Panc1 (cell line): ENCODE measurements around the gene TSPAN15. TPM values are rescaled to one million over a fixed set of nuclear protein-coding genes. Genes with fewer than 3 reads are reported as not detected.

Experiments used
- ATAC-seq: fragments of 200-7000 bp; cut with Tn5 transposase; 2 replicates; pipeline ENCODE4 v1.9.1; 2020; ENCODE audit warnings: mild to moderate bottlenecking, moderate library complexity
- BruUV-seq: library from RNA; stranded (reverse); fragments of 400-500 nt; replicated peaks from 2 replicates; lab custom pipeline; 2021; lab: Mats Ljungman, UMichigan
- CTCF ChIA-PET: fragments of 300-600 bp; sonication (Branson Sonifier 250); formaldehyde crosslinking; loops from one replicate; lab custom pipeline; 2022; ENCODE audit warnings: antibody characterized with exemption; lab: Charles Lee
- POLR2A ChIA-PET: fragments of 300-600 bp; sonication (Branson Sonifier 250); formaldehyde crosslinking; loops from one replicate; lab custom pipeline; 2022; ENCODE audit warnings: antibody characterized with exemption; lab: Charles Lee
- DNase-seq: peaks from one replicate; pipeline ENCODE4 v3.0.0-alpha.2; 2010; ENCODE audit warnings: low read depth, low spot score
- H3K27ac ChIP-seq: 2 replicates; pipeline ENCODE4 v1.5.1; 2011; ENCODE audit warnings: mild to moderate bottlenecking, low read length, inconsistent platforms
- H3K27me3 ChIP-seq: fragments of 200-500 bp; sonication (Bioruptor generic); 2 replicates; pipeline ENCODE4 v1.6.0; 2014; ENCODE audit warnings: low read length, inconsistent platforms; ENCODE audit not compliant: control insufficient read depth, insufficient read depth
- H3K36me3 ChIP-seq: fragments of 200-500 bp; sonication (Bioruptor generic); 2 replicates; pipeline ENCODE4 v1.5.1; 2014; ENCODE audit warnings: inconsistent platforms, mild to moderate bottlenecking, low read length, moderate library complexity; ENCODE audit not compliant: control insufficient read depth, insufficient read depth
- H3K4me1 ChIP-seq: 2 replicates; pipeline ENCODE4 v1.5.1; 2011; ENCODE audit warnings: inconsistent platforms, mild to moderate bottlenecking, low read length, moderate library complexity; ENCODE audit not compliant: control insufficient read depth, insufficient read depth
- H3K4me3 ChIP-seq, 2 experiments: 2 replicates each; pipeline ENCODE4 v1.5.1; 2011 to 2012; ENCODE audit warnings: low read depth in 2 of 2, low read length in 2 of 2, mild to moderate bottlenecking in 2 of 2, inconsistent platforms in 1 of 2, moderate library complexity in 1 of 2
- H3K9me3 ChIP-seq: fragments of 200-500 bp; sonication (Bioruptor generic); 2 replicates; pipeline ENCODE4 v1.5.1; 2014; ENCODE audit warnings: low read depth, mild to moderate bottlenecking, inconsistent platforms, low read length, moderate library complexity; ENCODE audit not compliant: control insufficient read depth, insufficient read depth
- POLR2AphosphoS5 ChIP-seq: IDR thresholded peaks from 2 replicates; pipeline ENCODE4 v1.6.1; 2012; ENCODE audit warnings: mild to moderate bottlenecking, low read depth, low read length, moderate library complexity
- SIN3A ChIP-seq: IDR thresholded peaks from 2 replicates; pipeline ENCODE4 v1.6.1; 2012; ENCODE audit warnings: low read depth, mild to moderate bottlenecking, low read length, moderate library complexity, borderline replicate concordance; ENCODE audit not compliant: insufficient read depth
- TCF7L2 ChIP-seq: IDR thresholded peaks from 2 replicates; pipeline ENCODE4 v1.6.1; 2011; ENCODE audit warnings: mild to moderate bottlenecking, low read depth, low read length, inconsistent platforms
- in situ Hi-C: cut with HindIII; loops from 2 replicates; pipeline ENCODE4 v1.10.0; 2016; ENCODE audit warnings: low sequenced_read_pairs, low pct_unique_long_range_greater_than_20kb
- intact Hi-C: fragments of 100-400 bp; cut with micrococcal nuclease; formaldehyde crosslinking; loops from one replicate; pipeline ENCODE4 v1.10.0; 2022; ENCODE audit not compliant: unreplicated experiment
- total RNA-seq: library from RNA; stranded (reverse); gene quantifications from one replicate; pipeline ENCODE4 v1.2.1, GENCODE V29; 2021; ENCODE audit not compliant: unreplicated experiment
- TF ChIP-seq, protein P1 (sequence below), 2 experiments: IDR thresholded peaks; 2 replicates each; pipeline ENCODE4 v1.6.1; 2011 to 2012; ENCODE audit warnings: low read depth in 2 of 2, control low read depth in 1 of 2, low read length in 1 of 2, mild to moderate bottlenecking in 1 of 2, moderate library complexity in 1 of 2; ENCODE audit not compliant: insufficient read depth in 1 of 2
- TF ChIP-seq, protein P2 (sequence below): fragments of 450-650 bp; IDR thresholded peaks from 2 replicates; pipeline ENCODE4 v1.5.1; 2017; ENCODE audit warnings: mild to moderate bottlenecking

Gene TSPAN15
- total RNA-seq, 1 experiment from 2014 or later, result 199 TPM

DNA sequence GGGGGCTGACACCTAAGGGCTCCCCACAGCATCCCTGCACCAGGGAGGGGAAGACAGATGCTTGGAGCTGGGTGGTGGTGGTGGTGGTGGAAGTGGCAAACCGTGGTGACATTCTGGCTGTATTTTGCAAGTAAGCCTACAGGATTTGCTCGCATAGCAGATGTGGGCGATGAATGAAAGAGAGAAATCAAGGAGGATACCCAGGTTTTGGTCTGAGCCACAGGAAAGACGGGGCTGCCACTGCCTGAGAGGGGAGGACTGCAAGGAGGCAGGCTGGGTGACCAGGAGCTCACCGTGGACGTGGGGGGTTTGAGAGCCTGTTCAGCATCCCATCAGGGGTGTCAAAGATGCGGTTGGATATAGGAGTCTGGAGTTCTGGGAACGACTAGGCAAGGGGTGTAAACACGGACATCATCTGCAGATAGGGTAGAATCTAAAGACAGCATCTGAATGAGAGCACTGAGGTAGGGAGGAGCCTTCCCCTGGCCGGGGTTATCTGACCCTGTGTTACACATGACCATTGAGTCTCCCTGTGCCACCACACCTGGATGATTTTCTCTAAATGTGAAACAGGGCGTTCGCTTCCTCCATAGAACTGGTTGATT, 49.7 kb downstream of the TSPAN15 start:
- in situ Hi-C loops, result no loop called here
- POLR2A ChIA-PET, result no interaction called here

DNA sequence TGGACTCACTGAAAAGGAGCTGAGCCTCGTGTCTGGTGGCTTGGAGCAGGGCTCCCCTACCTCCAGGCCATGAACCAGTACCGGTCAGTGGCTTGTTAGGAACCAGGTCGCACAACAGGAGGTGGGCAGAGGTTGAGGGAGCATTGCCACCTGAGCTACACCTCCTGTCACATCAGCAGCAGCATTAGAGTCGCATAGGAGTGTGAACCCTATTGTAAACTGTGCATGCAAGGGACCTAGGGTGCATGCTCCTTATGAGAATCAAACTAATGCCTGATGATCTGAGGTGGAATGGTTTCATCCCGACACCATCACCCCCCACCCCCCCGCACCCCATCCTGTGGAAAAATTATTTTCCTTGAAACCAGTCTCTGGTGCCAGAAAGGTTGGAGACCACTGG, 50.4 kb downstream of the TSPAN15 start:
- DNase-seq (no peak), ATAC-seq (no peak)
- ChIA-PET POLR2A (no interaction called here), CTCF (no interaction called here)
- in situ Hi-C loops, result no loop called here
- Histone ChIP-seq H3K4me3 (no peak overlapping the region), H3K27me3 (no peaks in the 10 kb centered on the region), H3K9me3 (no peaks in the 10 kb centered on the region), H3K36me3 (no peaks in the 10 kb centered on the region), H3K4me1 (peaks cover 10% of the 10 kb centered on the region), H3K27ac (no peak overlapping the region; the same call in 1 of the 2 replicates)
- BruUV-seq, result no TSS peak
- TF ChIP-seq POLR2AphosphoS5 (no peak), TCF7L2 (no peak), SIN3A (no peak)
- TF ChIP-seq, protein P1, sequence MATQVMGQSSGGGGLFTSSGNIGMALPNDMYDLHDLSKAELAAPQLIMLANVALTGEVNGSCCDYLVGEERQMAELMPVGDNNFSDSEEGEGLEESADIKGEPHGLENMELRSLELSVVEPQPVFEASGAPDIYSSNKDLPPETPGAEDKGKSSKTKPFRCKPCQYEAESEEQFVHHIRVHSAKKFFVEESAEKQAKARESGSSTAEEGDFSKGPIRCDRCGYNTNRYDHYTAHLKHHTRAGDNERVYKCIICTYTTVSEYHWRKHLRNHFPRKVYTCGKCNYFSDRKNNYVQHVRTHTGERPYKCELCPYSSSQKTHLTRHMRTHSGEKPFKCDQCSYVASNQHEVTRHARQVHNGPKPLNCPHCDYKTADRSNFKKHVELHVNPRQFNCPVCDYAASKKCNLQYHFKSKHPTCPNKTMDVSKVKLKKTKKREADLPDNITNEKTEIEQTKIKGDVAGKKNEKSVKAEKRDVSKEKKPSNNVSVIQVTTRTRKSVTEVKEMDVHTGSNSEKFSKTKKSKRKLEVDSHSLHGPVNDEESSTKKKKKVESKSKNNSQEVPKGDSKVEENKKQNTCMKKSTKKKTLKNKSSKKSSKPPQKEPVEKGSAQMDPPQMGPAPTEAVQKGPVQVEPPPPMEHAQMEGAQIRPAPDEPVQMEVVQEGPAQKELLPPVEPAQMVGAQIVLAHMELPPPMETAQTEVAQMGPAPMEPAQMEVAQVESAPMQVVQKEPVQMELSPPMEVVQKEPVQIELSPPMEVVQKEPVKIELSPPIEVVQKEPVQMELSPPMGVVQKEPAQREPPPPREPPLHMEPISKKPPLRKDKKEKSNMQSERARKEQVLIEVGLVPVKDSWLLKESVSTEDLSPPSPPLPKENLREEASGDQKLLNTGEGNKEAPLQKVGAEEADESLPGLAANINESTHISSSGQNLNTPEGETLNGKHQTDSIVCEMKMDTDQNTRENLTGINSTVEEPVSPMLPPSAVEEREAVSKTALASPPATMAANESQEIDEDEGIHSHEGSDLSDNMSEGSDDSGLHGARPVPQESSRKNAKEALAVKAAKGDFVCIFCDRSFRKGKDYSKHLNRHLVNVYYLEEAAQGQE (IDR thresholded peaks at IDR 0.05; ENCODE audit: insufficient read depth in 1 of 2, low read depth in 2 of 2, low read length in 1 of 2), result no peak
- TF ChIP-seq, protein P2, sequence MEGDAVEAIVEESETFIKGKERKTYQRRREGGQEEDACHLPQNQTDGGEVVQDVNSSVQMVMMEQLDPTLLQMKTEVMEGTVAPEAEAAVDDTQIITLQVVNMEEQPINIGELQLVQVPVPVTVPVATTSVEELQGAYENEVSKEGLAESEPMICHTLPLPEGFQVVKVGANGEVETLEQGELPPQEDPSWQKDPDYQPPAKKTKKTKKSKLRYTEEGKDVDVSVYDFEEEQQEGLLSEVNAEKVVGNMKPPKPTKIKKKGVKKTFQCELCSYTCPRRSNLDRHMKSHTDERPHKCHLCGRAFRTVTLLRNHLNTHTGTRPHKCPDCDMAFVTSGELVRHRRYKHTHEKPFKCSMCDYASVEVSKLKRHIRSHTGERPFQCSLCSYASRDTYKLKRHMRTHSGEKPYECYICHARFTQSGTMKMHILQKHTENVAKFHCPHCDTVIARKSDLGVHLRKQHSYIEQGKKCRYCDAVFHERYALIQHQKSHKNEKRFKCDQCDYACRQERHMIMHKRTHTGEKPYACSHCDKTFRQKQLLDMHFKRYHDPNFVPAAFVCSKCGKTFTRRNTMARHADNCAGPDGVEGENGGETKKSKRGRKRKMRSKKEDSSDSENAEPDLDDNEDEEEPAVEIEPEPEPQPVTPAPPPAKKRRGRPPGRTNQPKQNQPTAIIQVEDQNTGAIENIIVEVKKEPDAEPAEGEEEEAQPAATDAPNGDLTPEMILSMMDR, result no peak
- intact Hi-C loops, result no loop called here

More for the DNA sequence above, 49.7 kb downstream of the TSPAN15 start:
- BruUV-seq, result no TSS peak
- intact Hi-C loops, result no loop called here
- TF ChIP-seq TCF7L2, result no peak
- TF ChIP-seq POLR2AphosphoS5, result no peak
- TF ChIP-seq, protein P1 (IDR thresholded peaks at IDR 0.05; ENCODE audit: insufficient read depth in 1 of 2, low read depth in 2 of 2, low read length in 1 of 2), result no peak
- no peak for TF ChIP-seq SIN3A
- TF ChIP-seq, protein P2, result no peak
- no peak for DNase-seq
- ATAC-seq, result no peak
- CTCF ChIA-PET, result no interaction called here
- Histone ChIP-seq H3K9me3 (no peaks in the 10 kb centered on the region), H3K36me3 (no peaks in the 10 kb centered on the region), H3K27ac (no peak overlapping the region), H3K4me1 (peaks cover 4% of the 10 kb centered on the region; the same call in 1 of the 2 replicates), H3K4me3 (no peak overlapping the region), H3K27me3 (no peaks in the 10 kb centered on the region)
